IMR-90 (cell line): ENCODE measurements around the gene DTX1.

Experiments used
- CTCF ChIP-seq: conservative IDR thresholded peaks from 2 replicates; pipeline ENCODE4 v1.5.1; 2012; ENCODE audit warnings: mild to moderate bottlenecking, low read depth, low read length, improper control_type of control experiment
- MXI1 ChIP-seq: IDR thresholded peaks from 2 replicates; pipeline ENCODE4 v1.6.1; 2012; ENCODE audit warnings: low read depth, mild to moderate bottlenecking, low read length, moderate library complexity, borderline replicate concordance
- POLR2A ChIP-seq: IDR thresholded peaks from 2 replicates; pipeline ENCODE4 v1.6.1; 2012; ENCODE audit warnings: mild to moderate bottlenecking, low read depth, low read length
- RAD21 ChIP-seq: IDR thresholded peaks from 2 replicates; pipeline ENCODE4 v1.6.1; 2012; ENCODE audit warnings: low read length, improper control_type of control experiment

DNA sequence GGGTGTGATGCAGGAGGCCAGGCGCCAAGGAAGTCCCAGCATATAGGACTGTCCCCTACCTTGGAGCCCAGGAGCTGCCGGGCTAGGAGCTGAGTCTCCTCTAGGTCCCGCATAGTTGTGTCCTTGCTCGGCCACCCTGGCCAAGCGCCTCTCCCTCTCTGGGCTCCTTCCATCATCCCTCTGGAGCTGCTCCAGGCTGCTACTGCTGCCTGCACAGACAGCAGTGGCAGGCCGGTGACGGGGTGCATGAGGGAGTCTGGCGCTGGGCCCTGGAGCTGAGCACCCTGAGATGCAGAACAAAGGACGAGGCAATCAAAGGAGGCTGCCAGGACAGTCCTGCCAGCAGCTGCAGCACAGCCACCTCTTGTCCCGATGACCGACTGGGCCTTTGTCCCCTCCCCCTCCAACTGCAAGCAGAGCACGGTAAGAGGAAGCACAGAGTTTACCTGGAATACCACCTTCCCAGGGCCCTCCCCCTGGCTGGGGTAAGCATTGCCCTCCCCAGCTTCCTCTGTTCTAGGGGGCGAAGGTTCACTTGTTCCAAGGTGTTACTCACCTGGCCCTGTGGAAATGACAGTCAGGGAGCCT lies 10.4 kb downstream of the DTX1 start:
- no peak for TF ChIP-seq CTCF
- no peak for TF ChIP-seq RAD21
- TF ChIP-seq MXI1: no peak
- no peak for TF ChIP-seq POLR2A
